Measurements from ENCODE around the gene RAPGEF3. TPM values are rescaled to one million over a fixed set of nuclear protein-coding genes. Genes with fewer than 3 reads are reported as not detected.

The RAPGEF3 gene
- total and polyA plus RNA-seq, 2 experiments from 2014 or later, result 2.1 to 2.6 TPM

DNA sequence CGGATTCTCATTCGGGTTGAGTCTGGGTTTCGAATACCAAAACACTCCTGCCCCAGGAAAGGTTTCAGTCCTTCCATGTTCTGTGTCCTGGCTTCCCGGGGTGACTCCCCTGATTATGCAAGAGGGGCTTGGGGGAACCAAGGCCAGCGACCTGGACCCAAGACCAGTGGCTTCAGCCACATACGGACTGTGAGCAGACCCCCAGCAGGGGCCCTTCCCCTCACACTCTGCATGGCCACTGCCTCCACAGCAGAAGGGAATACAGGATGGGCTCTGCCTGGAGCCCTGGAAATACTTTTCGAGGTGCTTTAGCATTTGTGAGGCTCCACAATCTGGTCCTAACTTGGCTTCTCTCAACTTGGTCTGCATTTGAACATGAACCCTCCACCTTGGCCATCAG lies 41.9 kb upstream of the RAPGEF3 start:
- Histone ChIP-seq H3K4me1 (ENCODE audit: insufficient read depth) (peaks cover 2% of the 10 kb centered on the region), H3K9me3 (ENCODE audit: low read depth) (no peaks in the 10 kb centered on the region), H3K79me2 (peaks cover 57% of the 10 kb centered on the region), H3K9me2 (replicated peaks; ENCODE audit: insufficient read depth) (no peaks in the 10 kb centered on the region), H4K20me1 (ENCODE audit: insufficient read depth, poor library complexity, severe bottlenecking) (peaks cover 46% of the 10 kb centered on the region), H2AFZ (no peak overlapping the region), H3K27ac (no peak overlapping the region), H3K4me3 (no peak overlapping the region), H3K4me2 (no peak overlapping the region), H3K36me3 (replicated peaks; ENCODE audit: insufficient read depth, low read depth) (no peaks in the 10 kb centered on the region), H3K27me3 (no peaks in the 10 kb centered on the region)
- no peak for TF ChIP-seq EZH2 (IDR thresholded peaks at IDR 0.05; ENCODE audit: borderline replicate concordance)
- TF ChIP-seq, protein P1, sequence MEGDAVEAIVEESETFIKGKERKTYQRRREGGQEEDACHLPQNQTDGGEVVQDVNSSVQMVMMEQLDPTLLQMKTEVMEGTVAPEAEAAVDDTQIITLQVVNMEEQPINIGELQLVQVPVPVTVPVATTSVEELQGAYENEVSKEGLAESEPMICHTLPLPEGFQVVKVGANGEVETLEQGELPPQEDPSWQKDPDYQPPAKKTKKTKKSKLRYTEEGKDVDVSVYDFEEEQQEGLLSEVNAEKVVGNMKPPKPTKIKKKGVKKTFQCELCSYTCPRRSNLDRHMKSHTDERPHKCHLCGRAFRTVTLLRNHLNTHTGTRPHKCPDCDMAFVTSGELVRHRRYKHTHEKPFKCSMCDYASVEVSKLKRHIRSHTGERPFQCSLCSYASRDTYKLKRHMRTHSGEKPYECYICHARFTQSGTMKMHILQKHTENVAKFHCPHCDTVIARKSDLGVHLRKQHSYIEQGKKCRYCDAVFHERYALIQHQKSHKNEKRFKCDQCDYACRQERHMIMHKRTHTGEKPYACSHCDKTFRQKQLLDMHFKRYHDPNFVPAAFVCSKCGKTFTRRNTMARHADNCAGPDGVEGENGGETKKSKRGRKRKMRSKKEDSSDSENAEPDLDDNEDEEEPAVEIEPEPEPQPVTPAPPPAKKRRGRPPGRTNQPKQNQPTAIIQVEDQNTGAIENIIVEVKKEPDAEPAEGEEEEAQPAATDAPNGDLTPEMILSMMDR (IDR thresholded peaks at IDR 0.05; ENCODE audit: poor library complexity), result no peak
- TF ChIP-seq EZH2phosphoT487 (IDR thresholded peaks at IDR 0.05; ENCODE audit: low read depth, severe bottlenecking, unreplicated experiment), result no peak
- WGBS (ENCODE audit: low lambda C conversion rate, missing lambda C conversion rate), result 98% methylated on average over 7 of the region's 7 CpGs
- no peak for DNase-seq (ENCODE audit: low spot score)

DNA sequence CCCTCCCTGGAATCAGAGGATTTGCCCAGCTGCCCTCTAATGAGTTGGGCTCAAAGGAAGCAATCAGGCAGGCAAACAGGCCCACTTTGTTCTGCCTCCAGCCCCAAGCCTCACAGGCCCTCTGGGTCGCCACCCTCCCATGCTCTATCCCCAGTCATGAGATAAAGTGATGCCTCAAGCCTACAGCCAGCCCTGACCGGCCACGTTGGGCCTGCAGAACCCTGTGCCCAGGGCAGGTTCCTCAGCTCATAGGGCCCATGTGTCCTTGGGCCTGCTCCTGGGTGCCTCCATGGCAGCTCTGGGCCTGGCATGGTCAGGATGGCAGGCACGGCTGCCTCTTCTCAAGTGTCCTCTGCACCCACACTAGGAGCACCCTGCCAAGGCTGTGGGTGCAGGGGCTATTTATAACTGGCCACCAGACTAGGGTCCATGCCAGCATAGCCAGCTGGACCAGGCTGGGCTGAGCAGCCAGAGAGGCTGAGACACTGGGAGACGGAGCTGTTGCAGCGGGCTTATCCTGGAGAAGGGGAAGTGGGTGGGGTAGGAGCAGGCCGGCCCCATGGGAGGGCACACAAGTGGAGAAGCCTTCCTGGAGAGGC lies 40.8 kb upstream of the RAPGEF3 start:
- H3K27me3 ChIP-seq, result no peaks in the 10 kb centered on the region
- H3K36me3 ChIP-seq (replicated peaks; ENCODE audit: insufficient read depth, low read depth), result no peaks in the 10 kb centered on the region
- no peak overlapping the region for H3K4me2 ChIP-seq
- peaks cover 46% of the 10 kb centered on the region for H3K79me2 ChIP-seq
- H3K27ac ChIP-seq, result no peak overlapping the region
- no peak for TF ChIP-seq EZH2 (IDR thresholded peaks at IDR 0.05; ENCODE audit: borderline replicate concordance)
- TF ChIP-seq, protein P1 (IDR thresholded peaks at IDR 0.05; ENCODE audit: poor library complexity), result no peak
- TF ChIP-seq EZH2phosphoT487 (IDR thresholded peaks at IDR 0.05; ENCODE audit: low read depth, severe bottlenecking, unreplicated experiment), result no peak
- no peaks in the 10 kb centered on the region for H3K4me1 ChIP-seq (ENCODE audit: insufficient read depth)
- WGBS (ENCODE audit: low lambda C conversion rate, missing lambda C conversion rate), result 90% methylated on average over 7 of the region's 7 CpGs
- DNase-seq (ENCODE audit: low spot score), result no peak
- no peaks in the 10 kb centered on the region for H3K9me3 ChIP-seq (ENCODE audit: low read depth)
- peaks cover 43% of the 10 kb centered on the region for H4K20me1 ChIP-seq (ENCODE audit: insufficient read depth, poor library complexity, severe bottlenecking)
- no peak overlapping the region for H2AFZ ChIP-seq
- no peak overlapping the region for H3K4me3 ChIP-seq
- no peaks in the 10 kb centered on the region for H3K9me2 ChIP-seq (replicated peaks; ENCODE audit: insufficient read depth)

- Histone ChIP-seq H3K4me3 (no peak overlapping the region), H3K9me2 (replicated peaks; ENCODE audit: insufficient read depth) (no peaks in the 10 kb centered on the region), H4K20me1 (ENCODE audit: insufficient read depth, poor library complexity, severe bottlenecking) (peaks cover 37% of the 10 kb centered on the region), H2AFZ (no peak overlapping the region), H3K27me3 (no peaks in the 10 kb centered on the region), H3K36me3 (replicated peaks; ENCODE audit: insufficient read depth, low read depth) (no peaks in the 10 kb centered on the region), H3K4me2 (no peak overlapping the region), H3K27ac (no peak overlapping the region), H3K79me2 (peaks cover 36% of the 10 kb centered on the region), H3K9me3 (ENCODE audit: low read depth) (no peaks in the 10 kb centered on the region), H3K4me1 (ENCODE audit: insufficient read depth) (no peaks in the 10 kb centered on the region)
- 95% methylated on average over 17 of the region's 17 CpGs for WGBS (ENCODE audit: low lambda C conversion rate, missing lambda C conversion rate)
- DNase-seq (ENCODE audit: low spot score), result no peak
- TF ChIP-seq EZH2 (IDR thresholded peaks at IDR 0.05; ENCODE audit: borderline replicate concordance), result no peak
- TF ChIP-seq EZH2phosphoT487 (IDR thresholded peaks at IDR 0.05; ENCODE audit: low read depth, severe bottlenecking, unreplicated experiment), result no peak
- TF ChIP-seq, protein P1 (IDR thresholded peaks at IDR 0.05; ENCODE audit: poor library complexity), result no peak
Observed at GRCh38 chr12:47798382-47798948, 39.8 kb upstream of the RAPGEF3 start.
